ENCODE data around the gene GIT1. TPM values are rescaled to one million over a fixed set of nuclear protein-coding genes. Genes with fewer than 3 reads are reported as not detected.

The GIT1 gene
- total and polyA plus RNA-seq, 5 donors = 25.5 to 37.8 (median 32.0) TPM

- Histone ChIP-seq H3K4me1 (ENCODE audit: control insufficient read depth, insufficient read depth, low read length) (peaks cover 13% of the 10 kb centered on the region), H3K4me3 (ENCODE audit: low read length) (peak within 1 kb of the TSS; percentile 52), H3K27me3 (ENCODE audit: control insufficient read depth, insufficient read depth) (no peaks in the 10 kb centered on the region), H3K9me3 (ENCODE audit: control insufficient read depth, low read length) (no peaks in the 10 kb centered on the region), H3K27ac (ENCODE audit: low read length) (peak within 1 kb of the TSS; percentile 84)
- ATAC-seq = peak; percentile 77 to 80
- peak; percentile 69 to 90 (median 88) for DNase-seq
- intact Hi-C loops (cut with DNase I) = no loop called here
- WGBS = 4% methylated on average over 77 of the region's 77 CpGs
These were observed 33.2 kb upstream of the GIT1 start, which contains the start of gene CORO6 for GRCh38 chr17:29622337-29623282. TSS of gene CORO6 (minus strand) at chr17:29622912. CDS start at chr17:29621421, 1,491 bp downstream.

GRCh38 chr17:29621751-29622194 is 32.3 kb upstream of the GIT1 start:
- Histone ChIP-seq H3K4me3 (ENCODE audit: low read length) (peak overlapping the region; percentile 52), H3K9me3 (ENCODE audit: control insufficient read depth, low read length) (no peaks in the 10 kb centered on the region), H3K4me1 (ENCODE audit: control insufficient read depth, insufficient read depth, low read length) (peaks cover 13% of the 10 kb centered on the region), H3K27me3 (ENCODE audit: control insufficient read depth, insufficient read depth) (no peaks in the 10 kb centered on the region), H3K27ac (ENCODE audit: low read length) (peak overlapping the region; percentile 84)
- ATAC-seq (no peak), DNase-seq (peak in 1 of 3 donors; percentile 75)
- 51% methylated on average over 8 of the region's 8 CpGs for WGBS
- intact Hi-C loops (cut with DNase I) = no loop called here

GRCh38 chr17:29620779-29621500 is 31.5 kb upstream of the GIT1 start:
- DNase-seq (peak in 1 of 3 donors; percentile 57), ATAC-seq (no peak)
- intact Hi-C loops (cut with DNase I) = no loop called here
- Histone ChIP-seq H3K4me3 (ENCODE audit: low read length) (no peak overlapping the region), H3K9me3 (ENCODE audit: control insufficient read depth, low read length) (no peaks in the 10 kb centered on the region), H3K4me1 (ENCODE audit: control insufficient read depth, insufficient read depth, low read length) (peaks cover 13% of the 10 kb centered on the region), H3K27me3 (ENCODE audit: control insufficient read depth, insufficient read depth) (no peaks in the 10 kb centered on the region), H3K27ac (ENCODE audit: low read length) (peak overlapping the region; percentile 84)
- WGBS = 79% methylated on average over 12 of the region's 12 CpGs

GRCh38 chr17:29620271-29620670 is 30.8 kb upstream of the GIT1 start:
- DNase-seq = peak in 1 of 3 donors; percentile 50
- H3K4me1 ChIP-seq (ENCODE audit: control insufficient read depth, insufficient read depth, low read length) = peaks cover 13% of the 10 kb centered on the region
- no peak for ATAC-seq
- no peaks in the 10 kb centered on the region for H3K9me3 ChIP-seq (ENCODE audit: control insufficient read depth, low read length)
- H3K27ac ChIP-seq (ENCODE audit: low read length) = peak overlapping the region; percentile 84
- no peaks in the 10 kb centered on the region for H3K27me3 ChIP-seq (ENCODE audit: control insufficient read depth, insufficient read depth)
- no peak overlapping the region for H3K4me3 ChIP-seq (ENCODE audit: low read length)
- intact Hi-C loops (cut with DNase I) = no loop called here
- WGBS = 92% methylated on average over 4 of the region's 4 CpGs

GRCh38 chr17:29619251-29619650 is 29.8 kb upstream of the GIT1 start:
- intact Hi-C loops (cut with DNase I) = no loop called here
- DNase-seq (peak in 2 of 3 donors; percentile 73 to 75), ATAC-seq (peak; percentile 5 to 23)
- Histone ChIP-seq H3K27ac (ENCODE audit: low read length) (peak overlapping the region; percentile 81), H3K4me1 (ENCODE audit: control insufficient read depth, insufficient read depth, low read length) (peaks cover 11% of the 10 kb centered on the region), H3K9me3 (ENCODE audit: control insufficient read depth, low read length) (no peaks in the 10 kb centered on the region), H3K27me3 (ENCODE audit: control insufficient read depth, insufficient read depth) (no peaks in the 10 kb centered on the region), H3K4me3 (ENCODE audit: low read length) (no peak overlapping the region)

- no peaks in the 10 kb centered on the region for H3K27me3 ChIP-seq (ENCODE audit: control insufficient read depth, insufficient read depth)
- DNase-seq (peak in 1 of 3 donors; percentile 48), ATAC-seq (no peak)
- H3K4me1 ChIP-seq (ENCODE audit: control insufficient read depth, insufficient read depth, low read length) = peaks cover 16% of the 10 kb centered on the region
- H3K9me3 ChIP-seq (ENCODE audit: control insufficient read depth, low read length) = no peaks in the 10 kb centered on the region
- peak overlapping the region; percentile 40 for H3K27ac ChIP-seq (ENCODE audit: low read length)
- WGBS = 49% methylated on average over 22 of the region's 22 CpGs
- intact Hi-C loops (cut with DNase I) = no loop called here
- no peak overlapping the region for H3K4me3 ChIP-seq (ENCODE audit: low read length)
These were observed 29.0 kb upstream of the GIT1 start for GRCh38 chr17:29618272-29619065.

- intact Hi-C loops (cut with DNase I) = no loop called here
- Histone ChIP-seq H3K4me3 (ENCODE audit: low read length) (peak overlapping the region; percentile 3), H3K27me3 (ENCODE audit: control insufficient read depth, insufficient read depth) (no peaks in the 10 kb centered on the region), H3K4me1 (ENCODE audit: control insufficient read depth, insufficient read depth, low read length) (peaks cover 10% of the 10 kb centered on the region), H3K27ac (ENCODE audit: low read length) (no peak overlapping the region), H3K9me3 (ENCODE audit: control insufficient read depth, low read length) (no peaks in the 10 kb centered on the region)
- ATAC-seq (peak; percentile 2 to 3), DNase-seq (peak; percentile 72 to 92 (median 91))
- 15% methylated on average over 68 of the region's 68 CpGs for WGBS
These were observed 28.2 kb upstream of the GIT1 start for GRCh38 chr17:29617481-29618271.

- peaks cover 10% of the 10 kb centered on the region for H3K4me1 ChIP-seq (ENCODE audit: control insufficient read depth, insufficient read depth, low read length)
- ATAC-seq = peak; percentile 16 to 31
These were observed 27.7 kb upstream of the GIT1 start for GRCh38 chr17:29617125-29617480.

GRCh38 chr17:29616300-29617048 is 27.0 kb upstream of the GIT1 start:
- 59% methylated on average over 32 of the region's 32 CpGs for WGBS
- Histone ChIP-seq H3K27ac (ENCODE audit: low read length) (no peak overlapping the region), H3K4me3 (ENCODE audit: low read length) (peak overlapping the region; percentile 5), H3K4me1 (ENCODE audit: control insufficient read depth, insufficient read depth, low read length) (peaks cover 10% of the 10 kb centered on the region), H3K9me3 (ENCODE audit: control insufficient read depth, low read length) (no peaks in the 10 kb centered on the region), H3K27me3 (ENCODE audit: control insufficient read depth, insufficient read depth) (no peaks in the 10 kb centered on the region)
- ATAC-seq = no peak
- intact Hi-C loops (cut with DNase I) = no loop called here
- peak in 1 of 3 donors; percentile 60 for DNase-seq

More at GRCh38 chr17:29617125-29617480, 27.7 kb upstream of the GIT1 start:
- H3K9me3 ChIP-seq (ENCODE audit: control insufficient read depth, low read length) = no peaks in the 10 kb centered on the region
- WGBS = 23% methylated on average over 16 of the region's 16 CpGs
- H3K27me3 ChIP-seq (ENCODE audit: control insufficient read depth, insufficient read depth) = no peaks in the 10 kb centered on the region
- intact Hi-C loops (cut with DNase I) = no loop called here
- no peak overlapping the region for H3K27ac ChIP-seq (ENCODE audit: low read length)
- no peak overlapping the region for H3K4me3 ChIP-seq (ENCODE audit: low read length)
- DNase-seq = peak; percentile 77 to 90 (median 90)
